IMR-90 (cell line): Measurements from ENCODE around the gene KMT5C. TPM values are rescaled to one million over a fixed set of nuclear protein-coding genes. Genes with fewer than 3 reads are reported as not detected.

Experiments
- ATAC-seq: fragments of 200-7000 bp; cut with Tn5 transposase; 2 replicates; pipeline ENCODE4 v1.9.1; 2020; ENCODE audit warnings: low read depth, mild to moderate bottlenecking, moderate library complexity
- BruUV-seq: library from RNA; stranded (reverse); fragments of 400-500 nt; replicated peaks from 2 replicates; lab custom pipeline; 2021; lab: Mats Ljungman, UMichigan
- CTCF ChIA-PET: fragments of 300-600 bp; formaldehyde crosslinking; extraction: SDS; loops from one replicate; lab custom pipeline; 2021; ENCODE audit warnings: antibody characterized with exemption; lab: Yijun Ruan, JAX
- POLR2A ChIA-PET: fragments of 300-600 bp; sonication (Branson Sonifier 250); formaldehyde crosslinking; loops from one replicate; lab custom pipeline; 2022; ENCODE audit warnings: antibody characterized with exemption; ENCODE audit not compliant: unreplicated experiment; lab: Charles Lee
- DNase-seq: peaks from one replicate; pipeline ENCODE4 v3.0.0; 2013
- H2AFZ ChIP-seq: replicated peaks from 2 replicates; pipeline ENCODE3; 2013; ENCODE audit warnings: low read length, mild to moderate bottlenecking; ENCODE audit not compliant: poor library complexity
- H2AK5ac ChIP-seq: 2 replicates; pipeline ENCODE4 v1.6.1; 2013; ENCODE audit warnings: low read depth, low read length, inconsistent platforms
- H2AK9ac ChIP-seq: replicated peaks from 2 replicates; pipeline ENCODE3; 2013; ENCODE audit warnings: mild to moderate bottlenecking, low read depth, low read length, moderate library complexity; ENCODE audit not compliant: poor library complexity
- H2BK120ac ChIP-seq: 2 replicates; pipeline ENCODE4 v1.6.1; 2013; ENCODE audit warnings: low read depth, low read length, inconsistent platforms
- H2BK15ac ChIP-seq: 3 replicates; pipeline ENCODE4 v1.6.1; 2013; ENCODE audit warnings: low read depth, low read length, inconsistent platforms
- H2BK20ac ChIP-seq: 2 replicates; pipeline ENCODE4 v1.6.1; 2013; ENCODE audit warnings: low read depth, mild to moderate bottlenecking, inconsistent platforms, low read length, moderate library complexity
- H2BK5ac ChIP-seq: 2 replicates; pipeline ENCODE4 v1.6.1; 2013; ENCODE audit warnings: mild to moderate bottlenecking, low read depth, low read length, inconsistent platforms; ENCODE audit not compliant: poor library complexity, severe bottlenecking
- H3K14ac ChIP-seq: replicated peaks from 2 replicates; pipeline ENCODE4 v1.6.1; 2013; ENCODE audit warnings: low read depth, low read length, inconsistent platforms
- H3K18ac ChIP-seq: 2 replicates; pipeline ENCODE4 v1.6.1; 2013; ENCODE audit warnings: low read depth, low read length, control low read depth
- H3K23ac ChIP-seq: 2 replicates; pipeline ENCODE4 v1.6.1; 2013; ENCODE audit warnings: low read depth, low read length, inconsistent platforms
- H3K27ac ChIP-seq: 2 replicates; pipeline ENCODE4 v1.5.1; 2013; ENCODE audit warnings: mild to moderate bottlenecking, control low read depth, low read length; ENCODE audit not compliant: insufficient read depth
- H3K27me3 ChIP-seq: 2 replicates; pipeline ENCODE4 v1.6.1; 2013; ENCODE audit warnings: low read length; ENCODE audit not compliant: control insufficient read depth, insufficient read depth
- H3K36me3 ChIP-seq: 2 replicates; pipeline ENCODE4 v1.6.1; 2013; ENCODE audit warnings: low read length, mixed read lengths; ENCODE audit not compliant: control insufficient read depth, insufficient read depth
- H3K4ac ChIP-seq: 2 replicates; pipeline ENCODE4 v1.6.1; 2013; ENCODE audit warnings: low read depth, low read length, inconsistent platforms
- H3K4me1 ChIP-seq: 2 replicates; pipeline ENCODE4 v1.6.1; 2013; ENCODE audit warnings: low read length, mixed read lengths; ENCODE audit not compliant: control insufficient read depth, insufficient read depth
- H3K4me2 ChIP-seq: 2 replicates; pipeline ENCODE4 v1.6.1; 2013; ENCODE audit warnings: low read depth, mild to moderate bottlenecking, control low read depth, low read length, moderate library complexity
- H3K4me3 ChIP-seq: 2 replicates; pipeline ENCODE4 v1.5.1; 2013; ENCODE audit warnings: low read depth, mild to moderate bottlenecking, control low read depth, low read length, moderate library complexity; ENCODE audit not compliant: insufficient read depth
- H3K56ac ChIP-seq: 2 replicates; pipeline ENCODE4 v1.6.1; 2013; ENCODE audit warnings: low read length, inconsistent platforms; ENCODE audit not compliant: insufficient read depth; ENCODE audit errors: extremely low read depth
- H3K79me1 ChIP-seq, 2 experiments: 2 replicates each; pipeline ENCODE4 v1.6.1; 2013; ENCODE audit warnings: low read length in 2 of 2, inconsistent platforms in 1 of 2, low read depth in 1 of 2
- H3K9ac ChIP-seq: 2 replicates; pipeline ENCODE4 v1.6.1; 2013; ENCODE audit warnings: low read depth, low read length, control low read depth
- H3K9me1 ChIP-seq: 2 replicates; pipeline ENCODE4 v1.6.1; 2013; ENCODE audit warnings: low read length, inconsistent platforms; ENCODE audit not compliant: insufficient read depth
- H3K9me3 ChIP-seq: 2 replicates; pipeline ENCODE4 v1.6.1; 2013; ENCODE audit warnings: low read length; ENCODE audit not compliant: control insufficient read depth, insufficient read depth
- H4K20me1 ChIP-seq: 2 replicates; pipeline ENCODE4 v1.6.1; 2013; ENCODE audit warnings: low read length, inconsistent platforms; ENCODE audit not compliant: insufficient read depth
- H4K5ac ChIP-seq: 2 replicates; pipeline ENCODE4 v1.6.1; 2013; ENCODE audit warnings: mild to moderate bottlenecking, low read depth, low read length, control low read depth
- H4K8ac ChIP-seq, 2 experiments: 2 replicates each; pipeline ENCODE4 v1.6.1; 2013; ENCODE audit warnings: low read depth in 2 of 2, low read length in 2 of 2, control low read depth in 1 of 2, inconsistent platforms in 1 of 2
- H4K91ac ChIP-seq: 2 replicates; pipeline ENCODE4 v1.6.1; 2013; ENCODE audit warnings: low read depth, low read length, inconsistent platforms; ENCODE audit not compliant: insufficient read depth
- BHLHE40 ChIP-seq: fragments of 150-350 bp; IDR thresholded peaks from 2 replicates; pipeline ENCODE4 v1.6.1; 2016; ENCODE audit warnings: mild to moderate bottlenecking, low read depth, low read length
- CEBPB ChIP-seq: IDR thresholded peaks from 2 replicates; pipeline ENCODE4 v1.6.1; 2012; ENCODE audit warnings: low read depth, low read length, improper control_type of control experiment
- CHD1 ChIP-seq: IDR thresholded peaks from 2 replicates; pipeline ENCODE4 v1.6.1; 2012; ENCODE audit warnings: low read depth, low read length, improper control_type of control experiment
- CTCF ChIP-seq: conservative IDR thresholded peaks from 2 replicates; pipeline ENCODE4 v1.5.1; 2012; ENCODE audit warnings: mild to moderate bottlenecking, low read depth, low read length, improper control_type of control experiment
- ELK1 ChIP-seq: fragments of 150-350 bp; IDR thresholded peaks from 2 replicates; pipeline ENCODE4 v1.6.1; 2016; ENCODE audit warnings: low read depth, mild to moderate bottlenecking, low read length, moderate library complexity, borderline replicate concordance
- FOS ChIP-seq: fragments of 150-350 bp; IDR thresholded peaks from 2 replicates; pipeline ENCODE4 v1.6.1; 2016; ENCODE audit warnings: low read depth, low read length
- MAFK ChIP-seq: IDR thresholded peaks from 2 replicates; pipeline ENCODE4 v1.6.1; 2012; ENCODE audit warnings: low read depth, low read length, improper control_type of control experiment
- MAZ ChIP-seq: IDR thresholded peaks from 2 replicates; pipeline ENCODE4 v1.6.1; 2012; ENCODE audit warnings: low read depth, mild to moderate bottlenecking, low read length, improper control_type of control experiment, moderate library complexity, borderline replicate concordance
- MXI1 ChIP-seq: IDR thresholded peaks from 2 replicates; pipeline ENCODE4 v1.6.1; 2012; ENCODE audit warnings: low read depth, mild to moderate bottlenecking, low read length, moderate library complexity, borderline replicate concordance
- NFE2L2 ChIP-seq: fragments of 150-350 bp; IDR thresholded peaks from 2 replicates; pipeline ENCODE4 v1.6.1; 2016; ENCODE audit warnings: low read depth, mild to moderate bottlenecking, low read length
- POLR2A ChIP-seq: IDR thresholded peaks from 2 replicates; pipeline ENCODE4 v1.6.1; 2012; ENCODE audit warnings: mild to moderate bottlenecking, low read depth, low read length
- RAD21 ChIP-seq: IDR thresholded peaks from 2 replicates; pipeline ENCODE4 v1.6.1; 2012; ENCODE audit warnings: low read length, improper control_type of control experiment
- RCOR1 ChIP-seq: IDR thresholded peaks from 2 replicates; pipeline ENCODE4 v1.6.1; 2012; ENCODE audit warnings: mild to moderate bottlenecking, low read length, improper control_type of control experiment; ENCODE audit not compliant: insufficient replicate concordance
- RFX5 ChIP-seq: IDR thresholded peaks from 2 replicates; pipeline ENCODE4 v1.8.0; 2012; ENCODE audit warnings: low read depth, mild to moderate bottlenecking, low read length, moderate library complexity
- SMC3 ChIP-seq: fragments of 150-350 bp; IDR thresholded peaks from 2 replicates; pipeline ENCODE4 v1.6.1; 2016; ENCODE audit warnings: low read depth, mild to moderate bottlenecking, antibody characterized with exemption, low read length, moderate library complexity
- USF2 ChIP-seq: fragments of 150-350 bp; IDR thresholded peaks from 2 replicates; pipeline ENCODE4 v1.6.1; 2017; ENCODE audit warnings: mild to moderate bottlenecking, antibody characterized with exemption, low read length, low read depth
- WGBS, 2 experiments: methylation state at CpG; one replicate each; pipeline versions ENCODE4 v1.1.5 to v1.1.7; 2013; ENCODE audit warnings: missing lambda C conversion rate in 2 of 2; ENCODE audit not compliant: insufficient read length in 1 of 2; ENCODE audit errors: extremely low coverage in 2 of 2; 5-methylcytosine and 5-hydroxymethylcytosine counted together
- dilution Hi-C: fragments of 300-500 bp; cut with HindIII; formaldehyde crosslinking; loops from one replicate; pipeline ENCODE4 v1.14.3; 2018; ENCODE audit warnings: low sequenced_read_pairs; ENCODE audit not compliant: unreplicated experiment
- in situ Hi-C: fragments of 300-500 bp; cut with MboI; formaldehyde crosslinking; loops from 3 replicates; pipeline ENCODE4 v1.14.3; 2019; ENCODE audit warnings: low sequenced_read_pairs, inconsistent platforms, mixed read lengths
- intact Hi-C: fragments of 100-400 bp; cut with micrococcal nuclease; formaldehyde crosslinking; loops from 2 replicates; pipeline ENCODE4 v1.10.0; 2022
- polyA plus RNA-seq, 3 experiments: library from polyadenylated mRNA; depleted of rRNA; stranded (reverse); fragments of >200 nt; gene quantifications; 2 replicates each; pipeline ENCODE4 v1.2.3, GENCODE V29; 2012; ENCODE audit warnings: low replicate concordance in 1 of 3
- total RNA-seq: library from RNA; depleted of rRNA; stranded (reverse); fragments of >200 nt; gene quantifications from 2 replicates; pipeline ENCODE4 v1.2.3, GENCODE V29; 2012

Gene KMT5C
- total and polyA plus RNA-seq, 2 of the 4 experiments (the other 2 are of a cell fraction) = 1.8 to 5.9 TPM

GRCh38 chr19:55365964-55366363 is 26.3 kb downstream of the KMT5C start:
- Histone ChIP-seq H2AK5ac (no peak overlapping the region), H2AFZ (no peak overlapping the region), H3K79me1 (peaks cover 0 to 31% of the 10 kb centered on the region in 2 experiments; a peak in 3 of 4 replicates), H4K5ac (no peak overlapping the region), H2BK20ac (no peak overlapping the region), H4K91ac (no peak overlapping the region), H3K4me3 (no peak overlapping the region), H2BK15ac (no peak overlapping the region), H4K8ac (no peak overlapping the region), H3K4me2 (no peak overlapping the region), H2BK5ac (no peak overlapping the region), H3K36me3 (peaks cover 26% of the 10 kb centered on the region), H3K56ac (no peak overlapping the region), H3K18ac (no peak overlapping the region), H3K9ac (no peak overlapping the region), H3K23ac (no peak overlapping the region), H3K14ac (no peak overlapping the region), H2AK9ac (no peak overlapping the region), H3K9me1 (peaks cover 3% of the 10 kb centered on the region; the same call in 1 of the 2 replicates), H3K9me3 (no peaks in the 10 kb centered on the region), H3K4me1 (peaks cover 14% of the 10 kb centered on the region), H3K27me3 (no peaks in the 10 kb centered on the region), H4K20me1 (peaks cover 59% of the 10 kb centered on the region), H3K27ac (no peak overlapping the region), H2BK120ac (no peak overlapping the region), H3K4ac (no peak overlapping the region)
- BruUV-seq = no TSS peak
- intact Hi-C loops (no loop called here), dilution Hi-C loops (no loop called here), in situ Hi-C loops (no loop called here)
- CTCF ChIA-PET = no interaction called here
- TF ChIP-seq CTCF = no peak
- TF ChIP-seq BHLHE40 = no peak
- TF ChIP-seq POLR2A = no peak
- TF ChIP-seq RAD21 = no peak
- no peak for TF ChIP-seq RCOR1
- no peak for TF ChIP-seq CEBPB
- no peak for TF ChIP-seq FOS
- no peak for TF ChIP-seq MXI1
- TF ChIP-seq CHD1 = no peak
- no peak for TF ChIP-seq ELK1
- no peak; the same call in 1 of the 2 replicates for TF ChIP-seq USF2
- TF ChIP-seq SMC3 = no peak
- no peak for TF ChIP-seq RFX5
- TF ChIP-seq NFE2L2 = no peak
- no peak for TF ChIP-seq MAFK
- no peak for TF ChIP-seq MAZ
- ATAC-seq = no peak
- DNase-seq = no peak
- 82% methylated on average over 6 of the region's 19 CpGs; no CpG with 5 or more reads in 1 of the 2 experiments for WGBS, 2 experiments
- POLR2A ChIA-PET = no interaction called here
